Fibroblast of skin of right biceps (primary cell): ENCODE data around the gene MAGEB4.
"Not testable (repeated sequence)": the region's sequence is repeated elsewhere in the genome, so short reads cannot be mapped to it uniquely, and the experiment has no call there.

Experiments used
- DNase-seq: peaks from one replicate; pipeline ENCODE4 v3.0.0-alpha.2; 2013

The MAGEB4 gene

GRCh38 chrX:30241724-30242415, at the start of gene MAGEB4:
Gene MAGEB4, plus strand, starts transcription at chrX:30242000. Its CDS starts 136 bp downstream, at chrX:30242136.
- DNase-seq: no peak

- not testable (repeated sequence) for DNase-seq
Measured at GRCh38 chrX:30193910-30194309, 47.9 kb upstream of the MAGEB4 start.

- peak; percentile 2 for DNase-seq
Measured at GRCh38 chrX:30196322-30196721, 45.5 kb upstream of the MAGEB4 start.

GRCh38 chrX:30212172-30212571, 29.6 kb upstream of the MAGEB4 start:
- no peak for DNase-seq

- no peak for DNase-seq
Measured at GRCh38 chrX:30215357-30215843, 26.4 kb upstream of the MAGEB4 start, which contains the start of gene MAGEB2. Gene MAGEB2, plus strand, starts transcription at chrX:30215563. Its CDS starts 3,018 bp downstream, at chrX:30218581.

GRCh38 chrX:30217465-30217864, 24.3 kb upstream of the MAGEB4 start:
- DNase-seq: no peak

GRCh38 chrX:30219372-30219771, 22.4 kb upstream of the MAGEB4 start:
- DNase-seq: no peak

- DNase-seq: no peak
Measured at GRCh38 chrX:30220661-30221060, 21.1 kb upstream of the MAGEB4 start.

GRCh38 chrX:30224536-30224935, 17.3 kb upstream of the MAGEB4 start:
- no peak for DNase-seq

- no peak for DNase-seq
Measured at GRCh38 chrX:30228526-30228925, 13.3 kb upstream of the MAGEB4 start.

- no peak for DNase-seq
Measured at GRCh38 chrX:30230395-30230794, 11.4 kb upstream of the MAGEB4 start, which contains the start of gene MAGEB3. Gene MAGEB3, plus strand, starts transcription at chrX:30230657. Its CDS starts 5,268 bp downstream, at chrX:30235925.

- no peak for DNase-seq
Measured at GRCh38 chrX:30246769-30247489, 5.1 kb downstream of the MAGEB4 start, which contains the start of gene MAGEB1. Gene MAGEB1, plus strand, starts transcription at chrX:30247146. Its CDS starts 3,348 bp downstream, at chrX:30250494.

- DNase-seq: no peak
Measured at GRCh38 chrX:30248854-30249253, 7.1 kb downstream of the MAGEB4 start.

- DNase-seq: no peak
Measured at GRCh38 chrX:30253257-30253656, 11.5 kb downstream of the MAGEB4 start.

GRCh38 chrX:30259927-30260326, 18.1 kb downstream of the MAGEB4 start:
- no peak for DNase-seq

- no peak for DNase-seq
Measured at GRCh38 chrX:30261012-30261411, 19.2 kb downstream of the MAGEB4 start.

GRCh38 chrX:30262763-30263162, 21.0 kb downstream of the MAGEB4 start:
- DNase-seq: no peak

- no peak for DNase-seq
Measured at GRCh38 chrX:30270639-30271038, 28.8 kb downstream of the MAGEB4 start.

- DNase-seq: peak; percentile 12
Measured at GRCh38 chrX:30275498-30275897, 33.7 kb downstream of the MAGEB4 start.

- DNase-seq: peak; percentile 5
Measured at GRCh38 chrX:30278365-30278764, 36.6 kb downstream of the MAGEB4 start.

GRCh38 chrX:30280428-30280827, 38.6 kb downstream of the MAGEB4 start:
- no peak for DNase-seq

GRCh38 chrX:30282527-30282926, 40.7 kb downstream of the MAGEB4 start:
- DNase-seq: no peak

GRCh38 chrX:30283456-30284200, 41.8 kb downstream of the MAGEB4 start:
- peak; percentile 89 for DNase-seq
